A673 (cell line): ENCODE measurements around the gene EID3. TPM values are rescaled to one million over a fixed set of nuclear protein-coding genes. Genes with fewer than 3 reads are reported as not detected.

Experiments used
- BruUV-seq: library from RNA; stranded (reverse); fragments of 400-500 nt; replicated peaks from 2 replicates; lab custom pipeline; 2021; lab: Mats Ljungman, UMichigan
- CTCF ChIA-PET: fragments of 300-600 bp; sonication (Branson Sonifier 250); formaldehyde crosslinking; loops from one replicate; lab custom pipeline; 2022; ENCODE audit warnings: antibody characterized with exemption; lab: Charles Lee
- POLR2A ChIA-PET: fragments of 300-600 bp; sonication (Branson Sonifier 250); formaldehyde crosslinking; loops from one replicate; lab custom pipeline; 2022; ENCODE audit warnings: antibody characterized with exemption; ENCODE audit not compliant: low non-redundant PET; lab: Charles Lee
- DNase-seq: peaks from one replicate; pipeline ENCODE4 v3.0.0-alpha.2; 2015; ENCODE audit warnings: low spot score
- H3K27ac ChIP-seq: fragments of 200-600 bp; sonication (generic); 2 replicates; pipeline ENCODE4 v1.5.1; 2016; ENCODE audit warnings: mixed run types, low read depth, mild to moderate bottlenecking, mixed read lengths, antibody characterized with exemption, low read length; ENCODE audit not compliant: poor library complexity, severe bottlenecking
- H3K27me3 ChIP-seq: fragments of 200-600 bp; sonication (generic); replicated peaks from 2 replicates; pipeline ENCODE4 v1.6.1; 2017; ENCODE audit warnings: mixed run types, low read depth, mild to moderate bottlenecking, mixed read lengths, antibody characterized with exemption, low read length; ENCODE audit not compliant: insufficient read depth, poor library complexity
- H3K36me3 ChIP-seq: fragments of 200-600 bp; sonication (generic); 2 replicates; pipeline ENCODE4 v1.6.1; 2016; ENCODE audit warnings: mixed run types, mild to moderate bottlenecking, mixed read lengths, antibody characterized with exemption, low read length; ENCODE audit not compliant: insufficient read depth, poor library complexity, severe bottlenecking
- H3K4me1 ChIP-seq: fragments of 200-600 bp; sonication (generic); 2 replicates; pipeline ENCODE4 v1.6.1; 2017; ENCODE audit warnings: mixed run types, mild to moderate bottlenecking, mixed read lengths, antibody characterized with exemption, low read length; ENCODE audit not compliant: insufficient read depth, poor library complexity, severe bottlenecking
- H3K4me3 ChIP-seq: fragments of 200-600 bp; sonication (generic); 2 replicates; pipeline ENCODE4 v1.5.1; 2016; ENCODE audit warnings: low read depth, mixed run types, mild to moderate bottlenecking, mixed read lengths, low read length; ENCODE audit not compliant: poor library complexity, severe bottlenecking
- H3K9me3 ChIP-seq: fragments of 200-600 bp; sonication (generic); 2 replicates; pipeline ENCODE4 v1.6.1; 2016; ENCODE audit warnings: mixed run types, low read depth, mild to moderate bottlenecking, mixed read lengths, antibody characterized with exemption, low read length; ENCODE audit not compliant: poor library complexity, severe bottlenecking
- CTCF ChIP-seq: fragments of 300-800, 200-600 bp; sonication (generic); conservative IDR thresholded peaks from 2 replicates; pipeline ENCODE4 v1.5.1; 2017; ENCODE audit warnings: low read depth, mild to moderate bottlenecking, antibody characterized with exemption, low read length, moderate library complexity, mixed read lengths
- EZH2 ChIP-seq: fragments of 200-600 bp; sonication (generic); IDR thresholded peaks from 2 replicates; pipeline ENCODE4 v1.6.1; 2017; ENCODE audit warnings: borderline replicate concordance, low read depth, mild to moderate bottlenecking, mixed read lengths, antibody characterized with exemption, low read length; ENCODE audit not compliant: poor library complexity, severe bottlenecking
- intact Hi-C: fragments of 100-400 bp; cut with micrococcal nuclease; formaldehyde crosslinking; loops from one replicate; pipeline ENCODE4 v1.10.0; 2022; ENCODE audit not compliant: unreplicated experiment
- total RNA-seq: library from RNA; stranded (reverse); gene quantifications from 2 replicates; pipeline ENCODE4 v1.2.3, GENCODE V29; 2021

EID3 gene
- total RNA-seq, 1 experiment from 2014 or later: 5.4 TPM

GRCh38 chr12:104319028-104319427, 15.5 kb downstream of the EID3 start:
- CTCF ChIA-PET: no interaction called here
- no TSS peak for BruUV-seq
- peaks cover 82% of the 10 kb centered on the region for H3K36me3 ChIP-seq
- POLR2A ChIA-PET: no interaction called here
- no peak for TF ChIP-seq CTCF
- TF ChIP-seq EZH2: no peak
- no peak overlapping the region for H3K27ac ChIP-seq
- no peak overlapping the region for H3K4me3 ChIP-seq
- H3K4me1 ChIP-seq: no peaks in the 10 kb centered on the region
- intact Hi-C loops: loop anchor here (10.0 kb wide), 1 partner anchor 374 kb away; no protein-coding TSS in a partner anchor
- no peak for DNase-seq
- H3K9me3 ChIP-seq: no peaks in the 10 kb centered on the region
- H3K27me3 ChIP-seq: no peaks in the 10 kb centered on the region

GRCh38 chr12:104319918-104320626, 16.5 kb downstream of the EID3 start:
- CTCF ChIA-PET: no interaction called here
- BruUV-seq: no TSS peak
- no peaks in the 10 kb centered on the region for H3K27me3 ChIP-seq
- no peaks in the 10 kb centered on the region for H3K4me1 ChIP-seq
- no peak overlapping the region for H3K27ac ChIP-seq
- DNase-seq: no peak
- POLR2A ChIA-PET: no interaction called here
- intact Hi-C loops: loop anchor here (10.0 kb wide), 1 partner anchor 375 kb away; no protein-coding TSS in a partner anchor
- TF ChIP-seq EZH2 (no peak), CTCF (no peak)
- no peaks in the 10 kb centered on the region for H3K9me3 ChIP-seq
- H3K36me3 ChIP-seq: peaks cover 81% of the 10 kb centered on the region
- H3K4me3 ChIP-seq: no peak overlapping the region

- ChIA-PET CTCF (no interaction called here), POLR2A (no interaction called here)
- BruUV-seq: no TSS peak
- Histone ChIP-seq H3K4me1 (no peaks in the 10 kb centered on the region), H3K9me3 (no peaks in the 10 kb centered on the region), H3K4me3 (no peak overlapping the region), H3K27me3 (no peaks in the 10 kb centered on the region), H3K36me3 (peaks cover 81% of the 10 kb centered on the region), H3K27ac (no peak overlapping the region)
- DNase-seq: no peak
- TF ChIP-seq CTCF (no peak), EZH2 (no peak)
- intact Hi-C loops: no loop called here
These were observed 17.1 kb downstream of the EID3 start for GRCh38 chr12:104320627-104321024.
